SKM-1 (cell line): ENCODE data around the gene LCN9.
"Not testable (repeated sequence)": the region's sequence is repeated elsewhere in the genome, so short reads cannot be mapped to it uniquely, and the experiment has no call there.

Experiments
- DNase-seq: peaks from one replicate; lab custom pipeline; 2025; ENCODE audit not compliant: unreplicated experiment; lab: John Stamatoyannopoulos, UW

LCN9 gene

GRCh38 chr9:135662758-135663450, at the start of gene LCN9:
Gene LCN9 (plus strand): TSS chr9:135663309. CDS start chr9:135663322, 13 bp downstream.
- no peak for DNase-seq

GRCh38 chr9:135613946-135614805, 48.9 kb upstream of the LCN9 start:
- no peak for DNase-seq

- DNase-seq = no peak
These were observed 48.1 kb upstream of the LCN9 start for GRCh38 chr9:135614821-135615665.

GRCh38 chr9:135615666-135616618, 47.2 kb upstream of the LCN9 start:
- no peak for DNase-seq

GRCh38 chr9:135616619-135617537, 46.2 kb upstream of the LCN9 start:
- no peak for DNase-seq

DNA sequence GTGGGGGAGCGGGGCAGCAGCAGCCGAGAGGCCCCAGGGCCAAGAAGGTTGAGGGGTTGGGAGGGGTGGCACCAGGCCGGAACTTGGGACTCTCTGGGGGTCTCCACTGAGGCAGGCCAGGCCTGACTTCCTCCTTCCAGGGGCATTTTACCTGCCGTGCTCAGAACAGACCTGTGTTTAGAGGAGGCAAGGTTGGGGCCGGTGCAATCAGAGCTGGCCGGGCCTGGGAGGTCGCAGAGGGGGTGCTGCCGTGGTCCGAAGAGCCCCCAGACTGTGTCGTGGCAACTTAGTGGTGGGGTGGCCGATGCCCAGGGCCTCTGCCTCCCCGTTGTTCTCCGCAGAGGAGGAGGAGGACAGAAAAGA, 45.6 kb upstream of the LCN9 start:
- DNase-seq = no peak

- no peak for DNase-seq
These were observed 45.1 kb upstream of the LCN9 start for GRCh38 chr9:135617991-135618411.

- DNase-seq = no peak
These were observed 44.1 kb upstream of the LCN9 start for GRCh38 chr9:135618866-135619598.

- DNase-seq = no peak
These were observed 43.6 kb upstream of the LCN9 start for GRCh38 chr9:135619599-135619886.

DNA sequence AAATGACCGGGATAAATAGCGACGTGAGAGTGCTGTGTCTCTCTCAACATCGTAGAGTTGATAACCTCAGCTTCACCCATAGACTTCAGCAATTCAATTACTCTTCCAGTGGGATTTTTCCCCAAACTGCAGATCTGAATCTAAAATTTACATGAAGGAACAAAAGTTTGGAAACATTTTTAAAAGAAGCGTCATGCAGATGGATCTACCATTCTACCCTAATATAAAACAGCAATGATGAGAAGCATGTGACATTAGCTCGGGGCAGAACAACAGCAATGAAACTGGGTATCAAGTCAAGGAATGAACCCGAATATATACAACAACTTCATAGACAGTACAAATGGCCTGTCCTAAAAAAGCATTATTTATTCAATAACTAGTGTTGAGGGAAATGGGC, 42.6 kb upstream of the LCN9 start:
- DNase-seq = no peak

DNA sequence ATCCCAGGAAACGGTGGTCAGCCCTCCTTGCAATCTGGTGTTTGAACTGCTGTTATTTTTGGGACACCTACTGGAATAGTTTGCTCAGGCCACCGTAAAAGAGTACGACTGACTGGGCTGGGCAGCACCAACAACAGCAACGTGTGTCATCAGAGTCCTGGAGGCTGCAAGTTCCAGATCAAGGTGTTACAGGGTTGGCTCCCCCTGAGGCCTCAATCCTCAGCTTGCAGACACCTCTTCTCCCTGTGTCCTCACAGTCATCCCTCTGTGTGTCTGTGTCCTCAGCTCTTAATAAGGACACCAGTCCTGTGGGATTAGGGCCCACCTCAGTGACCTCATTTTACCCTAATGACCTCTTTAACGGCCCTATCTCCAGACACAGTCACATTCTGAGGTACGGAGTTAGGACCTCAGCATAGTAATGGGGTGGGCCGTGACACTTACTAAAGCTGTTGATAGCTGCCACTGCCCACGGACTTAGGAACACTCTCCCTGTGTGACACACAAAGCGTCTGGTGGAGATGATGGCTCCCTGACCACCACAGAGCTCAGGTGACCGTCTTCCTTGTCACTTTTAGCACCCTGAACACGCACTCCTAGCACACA, 40.6 kb upstream of the LCN9 start:
- no peak for DNase-seq

GRCh38 chr9:135624282-135624681, 38.8 kb upstream of the LCN9 start:
- DNase-seq = no peak

- DNase-seq = no peak
These were observed 30.3 kb upstream of the LCN9 start for GRCh38 chr9:135632841-135633240.

DNA sequence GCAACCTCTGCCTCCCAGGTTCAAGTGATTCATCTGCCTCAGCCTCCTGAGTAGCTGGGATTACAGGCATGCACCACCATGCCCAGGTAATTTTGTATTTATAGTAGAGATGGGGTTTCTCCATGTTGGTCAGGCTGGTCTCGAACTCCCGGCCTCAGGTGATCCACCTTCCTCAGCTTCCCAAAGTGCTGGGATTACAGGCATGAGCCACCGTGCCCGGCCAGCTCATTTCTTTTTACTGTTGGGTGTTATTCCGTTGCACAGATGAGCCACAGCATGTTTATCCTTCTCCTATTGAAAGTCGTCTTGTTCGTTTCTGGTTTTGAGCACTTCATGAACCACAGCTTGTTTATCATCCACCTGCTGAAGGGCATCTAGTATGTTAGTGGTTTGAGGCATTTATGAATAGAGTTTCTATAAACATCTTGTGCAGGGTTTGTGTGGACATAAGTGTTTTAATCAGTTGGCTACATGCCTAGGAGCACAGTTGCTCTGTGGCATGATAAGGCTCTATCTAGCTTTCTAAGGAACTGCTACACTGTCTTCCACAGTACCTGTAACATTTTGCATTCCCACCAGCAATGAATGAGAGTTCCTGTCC, 26.1 kb upstream of the LCN9 start:
- not testable (repeated sequence) for DNase-seq

DNA sequence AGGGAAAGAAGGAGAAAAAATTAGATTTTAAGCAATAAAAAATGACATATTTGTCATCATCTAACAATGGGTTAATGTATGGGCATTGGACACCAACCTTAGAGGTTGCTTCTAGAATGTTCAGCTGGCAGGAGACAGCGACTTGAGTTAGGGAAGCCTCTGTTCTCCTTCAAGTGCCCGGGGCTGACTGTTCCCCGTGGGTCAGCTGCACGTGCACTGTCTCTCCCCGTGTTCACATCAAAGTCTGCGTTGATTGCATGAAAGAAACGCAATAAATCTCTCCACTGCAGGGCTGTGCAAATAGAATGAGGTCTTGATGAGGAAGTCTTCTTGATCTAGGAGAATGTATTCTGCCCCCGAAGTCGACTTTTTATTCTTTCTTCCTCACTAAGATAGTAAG, 23.9 kb upstream of the LCN9 start, which contains the start of gene GLT6D1:
Gene GLT6D1 (minus strand): TSS at position 345 of the 400 bp plus-strand sequence. CDS start 353 bp downstream, outside the sequence.
- no peak for DNase-seq

DNA sequence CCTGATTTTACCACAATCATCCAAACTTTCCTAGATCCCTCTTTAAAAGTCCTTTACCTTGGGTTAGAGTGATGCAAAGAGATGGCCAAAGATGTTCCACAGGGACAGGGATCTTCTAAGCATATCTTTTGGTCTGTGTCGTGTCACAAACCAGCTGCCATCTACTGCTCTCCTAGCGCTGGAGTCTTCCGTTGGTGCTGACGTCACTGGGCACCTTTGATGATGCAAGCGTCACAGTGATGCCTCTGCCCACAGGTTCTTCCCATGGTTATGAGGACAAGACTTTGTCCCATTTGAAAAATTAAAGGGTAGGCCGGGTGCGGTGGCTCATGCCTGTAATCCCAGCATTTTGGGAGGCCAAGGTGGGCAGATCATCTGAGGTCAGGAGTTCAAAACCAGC, 22.1 kb upstream of the LCN9 start:
- no peak for DNase-seq

DNA sequence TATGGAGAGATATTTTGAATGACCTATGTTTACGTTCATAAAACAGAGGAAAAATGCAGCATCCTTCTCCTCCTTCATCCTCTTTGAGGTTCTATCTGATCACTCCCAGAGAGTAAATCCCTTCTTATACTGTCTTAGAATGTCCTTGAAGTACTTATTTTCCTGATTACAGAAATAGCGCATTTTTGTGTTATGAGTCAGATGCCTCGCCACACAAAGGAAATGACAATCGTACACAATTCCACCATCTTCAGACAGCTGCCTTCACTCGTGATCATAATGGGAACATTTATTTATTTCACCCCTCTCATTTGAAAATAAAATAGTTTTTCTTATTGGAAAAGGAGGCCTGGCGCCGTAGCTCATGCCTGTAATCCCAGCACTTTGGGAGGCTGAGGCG, 21.4 kb upstream of the LCN9 start:
- DNase-seq = no peak
